ENCODE data around the gene RPN2. TPM values are rescaled to one million over a fixed set of nuclear protein-coding genes. Genes with fewer than 3 reads are reported as not detected.
"Not testable (repeated sequence)": the region's sequence is repeated elsewhere in the genome, so short reads cannot be mapped to it uniquely, and the experiment has no call there.

The RPN2 gene
- total RNA-seq: 100 to 1,000 TPM; 118 to 142 TPM
- long read RNA-seq, transcript RPN2-201 (17 exons, 2,515 nt): major isoform, 175 of 458 reads
- long read RNA-seq, partial matches to known transcripts: 28 of 458 reads
- long read RNA-seq, other reads (novel, unspliced or antisense): 255 of 458 reads

DNA sequence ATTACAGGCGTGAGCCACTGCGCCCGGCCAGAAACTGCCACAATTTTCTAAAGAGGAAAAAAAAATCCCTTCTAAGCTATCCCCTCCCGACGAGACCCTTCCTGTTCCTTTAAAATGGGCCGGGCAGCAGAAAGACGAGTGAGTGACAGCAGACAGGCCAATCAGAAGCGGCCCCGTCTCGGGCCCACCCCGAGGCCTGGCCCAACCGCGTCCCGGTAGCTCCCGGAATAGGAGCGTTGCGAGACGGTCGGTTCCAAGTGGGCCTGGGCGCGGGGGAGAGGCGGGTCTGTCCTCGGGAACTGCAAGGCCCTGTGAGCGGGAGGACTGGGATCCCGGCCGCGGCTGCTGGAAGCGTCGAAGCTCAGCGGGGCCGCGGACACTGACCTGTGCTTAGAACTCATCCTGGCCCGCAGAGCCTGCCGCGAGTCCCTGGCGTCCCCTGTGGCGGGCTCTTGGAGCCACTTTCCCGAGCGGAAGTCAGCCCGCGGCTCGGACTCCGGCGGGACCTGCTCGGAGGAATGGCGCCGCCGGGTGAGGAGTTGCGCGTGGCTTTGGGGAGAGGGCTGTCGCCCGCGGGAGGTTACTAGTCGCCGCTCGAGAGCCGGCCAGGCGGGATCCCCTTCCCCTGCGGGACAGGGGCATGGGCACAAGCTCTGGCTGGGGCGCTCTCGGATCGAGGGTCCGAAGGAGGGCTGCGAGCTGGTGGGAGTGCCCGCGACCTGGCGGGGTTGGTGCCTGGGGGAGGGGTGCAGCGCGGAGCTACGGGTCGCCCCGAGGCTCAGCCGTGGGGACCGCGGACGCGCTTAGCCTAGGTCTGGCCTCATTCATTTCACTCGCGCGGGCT is at the start of gene RPN2, which contains the start of gene MROH8:
Gene RPN2, plus strand, starts transcription at position 492 of the 844 bp plus-strand sequence. Its CDS starts 27 bp downstream, at position 519.
Gene MROH8, minus strand, starts transcription at position 710 of the 844 bp plus-strand sequence.
- peak; percentile 99 for ATAC-seq
- peak; percentile 98 for DNase-seq
- intact Hi-C loops (cut with DNase I): no loop called here

DNA sequence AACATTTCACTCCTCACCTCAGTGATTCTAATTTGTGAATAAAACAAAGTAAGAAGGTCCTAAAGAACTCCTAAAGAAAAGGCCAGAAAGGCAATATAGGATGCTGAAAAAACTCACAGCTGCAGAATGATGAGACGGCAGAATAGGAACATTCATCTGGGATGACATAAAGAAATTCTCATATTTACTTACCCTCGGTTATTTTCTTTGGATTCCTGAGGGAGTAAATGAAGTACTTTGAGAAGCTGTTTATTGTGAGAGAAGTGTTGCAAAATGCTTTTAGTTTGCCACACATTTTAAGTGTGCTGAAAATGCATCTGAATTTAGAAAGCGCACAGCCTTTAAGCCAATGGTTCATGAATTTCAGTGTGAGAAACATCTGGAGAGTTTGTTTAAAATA is 47.6 kb upstream of the RPN2 start:
- intact Hi-C loops (cut with DNase I): no loop called here
- DNase-seq: no peak
- no peak for ATAC-seq

GRCh38 chr20:37133952-37134351 is 45.2 kb upstream of the RPN2 start:
- ATAC-seq (peak in 1 of 2 donors; percentile 15), DNase-seq (no peak)
- intact Hi-C loops (cut with DNase I): no loop called here

DNA sequence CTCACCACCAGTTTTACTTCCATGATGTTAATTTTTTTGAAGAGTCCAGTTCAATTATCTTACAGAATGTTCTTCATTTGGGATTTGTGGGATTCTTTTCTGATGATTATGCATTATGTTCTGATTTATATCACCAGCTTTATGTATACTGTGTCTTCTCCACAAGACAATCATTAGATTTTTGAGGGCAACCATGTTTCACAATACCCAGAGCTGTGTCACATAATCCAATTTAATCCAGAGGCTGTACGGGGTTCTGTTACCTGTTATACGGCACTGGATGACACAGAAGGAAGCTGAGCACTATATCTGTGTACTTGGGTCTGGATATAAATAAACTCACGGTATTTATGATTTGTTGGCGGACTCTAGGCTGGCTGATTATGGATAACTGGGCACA is 41.6 kb upstream of the RPN2 start:
- intact Hi-C loops (cut with DNase I): no loop called here
- DNase-seq (no peak), ATAC-seq (no peak)

- no peak for ATAC-seq
- intact Hi-C loops (cut with DNase I): no loop called here
Observed at GRCh38 chr20:37142708-37143107, 36.4 kb upstream of the RPN2 start.

GRCh38 chr20:37144856-37145404 is 34.2 kb upstream of the RPN2 start:
- ATAC-seq (no peak), DNase-seq (no peak)
- intact Hi-C loops (cut with DNase I): no loop called here

More at GRCh38 chr20:37142708-37143107, 36.4 kb upstream of the RPN2 start:
- no peak for DNase-seq

DNA sequence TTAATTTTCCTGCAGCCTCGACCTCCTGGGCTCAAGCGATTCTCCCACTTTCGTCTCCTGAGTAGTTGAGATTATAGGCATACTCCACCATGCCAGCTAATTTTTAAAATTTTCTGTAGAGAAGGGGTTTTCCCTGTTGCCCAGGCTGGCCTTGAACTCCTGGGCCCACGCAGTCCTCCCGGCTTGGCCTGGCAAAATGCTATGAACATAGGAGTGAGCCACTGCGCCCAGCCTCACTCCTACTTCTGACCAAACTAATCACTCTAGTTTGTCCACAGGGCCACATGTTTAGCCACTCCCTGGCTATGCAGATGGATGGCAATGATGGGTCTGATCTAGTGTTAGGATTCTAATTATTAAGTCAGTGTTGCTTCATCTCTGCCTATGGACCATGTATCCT is 31.9 kb upstream of the RPN2 start:
- intact Hi-C loops (cut with DNase I): no loop called here
- ATAC-seq (no peak), DNase-seq (no peak)

GRCh38 chr20:37150864-37151263 is 28.3 kb upstream of the RPN2 start:
- ATAC-seq; DNase-seq; intact Hi-C loops (cut with DNase I): not testable (repeated sequence)

DNA sequence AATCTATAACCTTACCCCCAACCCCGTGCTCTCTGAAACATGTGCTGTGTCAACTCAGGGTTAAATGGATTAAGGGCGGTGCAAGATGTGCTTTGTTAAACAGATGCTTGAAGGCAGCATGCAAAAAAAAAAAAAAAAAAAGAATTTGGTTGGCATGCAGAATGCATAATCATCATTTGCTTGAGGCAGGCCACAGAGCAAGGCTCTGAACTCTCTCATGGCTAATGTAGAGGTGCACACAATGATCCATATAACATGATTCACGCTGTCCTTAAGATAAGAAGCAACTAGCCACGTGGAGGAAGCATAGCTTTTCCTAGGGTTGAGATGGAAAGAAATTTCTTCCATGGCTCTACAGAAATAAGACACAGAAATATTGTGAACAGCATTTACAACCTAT is 27.6 kb upstream of the RPN2 start:
- ATAC-seq: no peak
- intact Hi-C loops (cut with DNase I): no loop called here

DNA sequence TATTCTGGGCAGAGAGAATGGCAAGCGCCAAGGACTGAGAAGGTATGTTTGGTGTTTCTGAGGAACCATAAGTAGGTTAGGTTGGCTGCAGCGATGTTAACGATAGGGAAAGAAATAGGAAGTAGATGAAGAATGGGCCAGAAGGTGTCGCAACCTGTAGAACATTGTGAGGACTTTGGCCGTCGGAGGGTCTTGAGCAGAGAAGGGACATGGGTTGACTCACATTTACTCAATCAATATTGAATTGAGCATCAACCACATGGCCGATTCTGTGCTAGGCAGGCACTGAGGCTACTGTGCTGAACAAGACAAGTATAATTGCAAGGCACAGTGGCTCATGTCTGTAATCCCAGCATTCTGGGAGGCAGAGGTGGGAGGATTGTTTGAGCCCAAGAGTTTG is 26.8 kb upstream of the RPN2 start:
- DNase-seq (no peak), ATAC-seq (no peak)
- intact Hi-C loops (cut with DNase I): no loop called here

More for the DNA sequence above, 27.6 kb upstream of the RPN2 start:
- no peak for DNase-seq

GRCh38 chr20:37154684-37155298 is 24.3 kb upstream of the RPN2 start:
- no peak for ATAC-seq
- DNase-seq: no peak
- intact Hi-C loops (cut with DNase I): no loop called here

- intact Hi-C loops (cut with DNase I): no loop called here
- ATAC-seq: no peak
- DNase-seq: no peak
Observed at GRCh38 chr20:37155987-37156386, 23.1 kb upstream of the RPN2 start.

GRCh38 chr20:37158248-37158647 is 20.9 kb upstream of the RPN2 start:
- ATAC-seq (no peak), DNase-seq (no peak)
- intact Hi-C loops (cut with DNase I): no loop called here

- ATAC-seq: peak; percentile 38 to 74
- DNase-seq: no peak
- intact Hi-C loops (cut with DNase I): no loop called here
Observed at GRCh38 chr20:37160683-37161082, 18.4 kb upstream of the RPN2 start.

- DNase-seq: no peak
- ATAC-seq: peak; percentile 40 to 61
- intact Hi-C loops (cut with DNase I): no loop called here
Observed at GRCh38 chr20:37161830-37162549, 17.1 kb upstream of the RPN2 start.

DNA sequence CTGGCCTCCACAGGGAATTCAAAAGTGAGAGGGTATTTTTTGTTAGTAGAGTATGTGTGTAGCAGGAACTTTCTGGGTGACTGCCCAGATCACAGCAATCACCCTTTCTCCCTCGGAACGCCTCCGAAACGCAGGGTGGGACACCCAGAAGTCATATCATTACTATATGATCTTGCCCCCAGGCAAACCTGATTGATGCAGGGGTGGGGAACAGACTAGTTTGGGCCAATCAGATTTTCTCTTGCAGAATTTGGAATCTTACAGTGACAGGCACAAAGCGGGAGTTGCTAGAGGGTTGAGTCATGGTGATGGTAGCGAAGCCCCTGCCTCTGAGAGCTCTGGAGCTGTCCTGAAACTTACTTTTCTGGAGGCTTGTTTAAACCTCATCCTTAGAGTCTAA is 16.5 kb upstream of the RPN2 start:
- ATAC-seq: no peak
- no peak for DNase-seq
- intact Hi-C loops (cut with DNase I): no loop called here

DNA sequence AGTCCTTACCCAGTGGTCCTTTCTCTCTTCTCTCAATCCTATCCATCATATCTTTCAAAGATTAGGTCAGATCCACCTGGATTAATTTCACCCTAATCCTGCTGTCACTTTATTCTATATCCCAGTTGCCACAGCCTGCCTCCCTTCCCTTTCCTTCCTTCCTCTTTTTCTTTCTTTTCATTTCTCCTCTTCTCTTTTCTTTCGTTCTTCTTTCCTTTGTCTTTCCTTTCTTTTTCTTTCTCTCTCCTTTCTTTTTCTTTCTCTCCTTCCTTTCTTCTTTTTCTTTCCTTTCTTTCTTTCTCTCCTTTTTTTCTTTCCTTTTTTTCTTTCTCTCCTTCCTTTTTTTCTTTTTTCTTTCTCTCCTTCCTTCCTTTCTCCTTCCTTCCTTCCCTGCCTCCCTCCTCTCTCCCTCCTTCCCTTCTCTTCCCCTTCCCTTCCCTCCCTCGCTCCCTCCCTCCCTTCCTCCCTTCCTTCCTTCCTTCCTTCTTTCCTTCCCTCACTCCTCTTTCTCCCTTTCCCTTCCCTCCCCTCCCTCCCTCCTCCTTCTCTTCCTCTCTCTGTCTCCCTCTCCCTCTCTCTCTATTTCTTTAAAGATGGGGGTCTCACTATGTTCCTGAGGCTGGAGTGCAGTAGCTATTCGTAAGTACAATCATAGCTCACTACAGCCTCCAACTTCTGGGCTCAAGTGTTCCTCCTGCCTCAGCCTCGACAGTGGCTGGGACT is 15.1 kb upstream of the RPN2 start:
- no peak for ATAC-seq
- intact Hi-C loops (cut with DNase I): no loop called here
- DNase-seq: no peak

DNA sequence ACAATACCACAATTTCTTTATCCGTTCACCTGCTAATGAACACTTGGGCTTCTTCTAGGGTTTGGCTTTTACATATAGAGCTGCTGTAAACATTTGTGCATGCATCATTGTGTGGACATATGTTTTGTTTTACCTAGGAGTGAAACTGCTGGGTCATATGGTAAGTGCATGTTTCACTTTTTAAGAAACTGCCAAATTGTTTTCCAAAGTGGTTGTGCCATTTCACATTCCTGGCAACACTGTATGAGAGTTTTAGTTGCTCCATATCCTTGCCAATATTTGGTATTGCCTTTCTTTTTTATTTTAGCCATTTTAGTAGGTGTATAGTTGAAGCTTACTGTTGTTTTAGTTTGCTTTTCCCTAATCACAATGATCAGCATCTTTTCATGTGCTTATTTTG is 14.1 kb upstream of the RPN2 start:
- no peak for DNase-seq
- no peak for ATAC-seq
- intact Hi-C loops (cut with DNase I): no loop called here

GRCh38 chr20:37166867-37167266 is 12.3 kb upstream of the RPN2 start:
- ATAC-seq (no peak), DNase-seq (no peak)
- intact Hi-C loops (cut with DNase I): no loop called here

Data from left cardiac atrium (tissue), 4 donors.